ENCODE results near the gene TUBA4A. TPM values are rescaled to one million over a fixed set of nuclear protein-coding genes. Genes with fewer than 3 reads are reported as not detected.

TUBA4A gene
- total and polyA plus RNA-seq, 2 of the 8 experiments (the other 6 are each of a cell fraction or from before 2014, with no cell fraction given): 67.3 to 172 TPM

DNA sequence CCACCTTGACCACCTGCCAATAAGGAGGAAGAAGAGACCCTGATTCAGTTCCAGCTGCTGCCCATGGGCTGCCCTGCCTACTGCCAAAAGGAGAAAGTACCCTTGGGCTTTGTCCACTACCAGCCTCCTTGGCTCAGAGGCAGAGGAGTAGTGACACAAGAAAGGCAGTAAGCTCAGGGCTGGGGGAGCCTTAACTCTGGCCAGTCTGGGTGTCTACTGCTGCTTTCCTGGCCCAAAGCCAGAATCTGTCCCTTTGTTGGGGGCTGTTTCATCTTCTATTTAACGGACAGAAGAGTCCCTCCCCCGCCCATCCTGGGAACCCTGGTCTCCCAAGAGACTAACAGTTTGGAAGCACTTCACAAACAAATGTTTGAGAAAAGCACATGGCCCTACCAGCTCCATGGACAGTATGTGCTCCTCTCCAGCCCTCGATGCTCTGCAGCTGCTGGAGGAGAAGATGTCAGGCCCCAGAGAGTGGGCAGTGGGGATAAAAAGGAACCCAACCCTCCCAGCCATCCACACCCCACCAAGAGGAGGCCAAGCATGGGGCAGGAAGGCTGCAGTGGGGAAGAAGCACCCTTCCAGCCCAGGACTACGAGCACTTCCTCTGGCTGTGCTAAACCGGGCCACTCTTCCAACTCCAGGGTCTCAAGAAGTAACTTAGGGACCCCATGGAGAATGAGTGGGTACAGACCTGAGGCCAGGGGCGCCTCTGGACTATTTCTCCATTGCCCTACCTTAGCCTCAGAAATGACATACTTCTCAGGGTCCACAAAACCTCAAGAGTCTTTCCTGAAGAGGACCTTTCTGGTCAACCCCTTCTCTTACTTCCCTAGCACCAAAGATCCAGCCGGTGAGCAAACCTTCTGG is 25.4 kb downstream of the TUBA4A start:
- H3K14ac ChIP-seq (ENCODE audit: insufficient read length): no peak overlapping the region
- H4K91ac ChIP-seq (replicated peaks; ENCODE audit: insufficient read length, low read length): no peak overlapping the region
- no peak overlapping the region for H2AFZ ChIP-seq (ENCODE audit: low read length)
- H3K79me2 ChIP-seq (ENCODE audit: control insufficient read depth in 1 of 2, insufficient read depth in 2 of 2, low read length in 2 of 2): peaks cover 0 to 12% of the 10 kb centered on the region in 2 experiments; a peak in 2 of 4 replicates
- peaks cover 0 to 6% (median 3%) of the 10 kb centered on the region in 4 experiments; a peak in 5 of 7 replicates for H3K4me1 ChIP-seq (replicated peaks in 1 of 4; ENCODE audit: control insufficient read depth in 3 of 4, insufficient read depth in 4 of 4, low read length in 3 of 4)
- H2BK12ac ChIP-seq (ENCODE audit: low read depth, low read length): no peak overlapping the region
- no peak overlapping the region for H3K27ac ChIP-seq (ENCODE audit: low read depth, low read length)
- peak overlapping the region; percentile 32 for H3K4ac ChIP-seq (replicated peaks; ENCODE audit: insufficient read length, low read depth, low read length)
- H3K4me2 ChIP-seq (ENCODE audit: insufficient read depth in 1 of 2, low read depth in 2 of 2, low read length in 2 of 2): peak overlapping the region; percentile 85 to 91
- H4K8ac ChIP-seq (ENCODE audit: extremely low read depth, insufficient read depth, low read length): no peak overlapping the region
- H3K9me3 ChIP-seq (ENCODE audit: insufficient read depth in 2 of 2, low read depth in 1 of 2, low read length in 1 of 2): no peaks in the 10 kb centered on the region
- peak overlapping the region in 3 of 4 experiments; percentile 18 to 68 (median 67); a peak in 5 of 7 replicates for H3K9ac ChIP-seq (replicated peaks in 1 of 4; ENCODE audit: extremely low read depth in 1 of 4, low read depth in 3 of 4, low read length in 3 of 4)
- H3K23ac ChIP-seq (ENCODE audit: insufficient read length): no peak overlapping the region
- CTCF ChIA-PET (ENCODE audit: partially characterized antibody): interaction anchor here (0.7 to 4.9 kb wide), 6 partner anchors 9 to 70 kb away, joined by 3 to 23 read pairs (median 4); partner anchors contain the start of genes GLB1L and STK16
- 72% methylated on average over 6 of the region's 7 CpGs; no CpG with 5 or more reads in 1 of the 2 experiments for WGBS, 2 experiments (ENCODE audit: extremely low coverage in 1 of 2, insufficient coverage in 1 of 2, insufficient read length in 1 of 2, insufficient replicate concordance in 2 of 2, low coverage in 1 of 2, low lambda C conversion rate in 2 of 2, missing lambda C conversion rate in 1 of 2)
- H3K18ac ChIP-seq (ENCODE audit: extremely low read depth, low read length): no peak overlapping the region
- POLR2A ChIA-PET (ENCODE audit: partially characterized antibody): interaction anchor here (0.6 to 14.0 kb wide), 13 partner anchors 9 to 103 kb away, joined by 3 to 190 read pairs (median 6); partner anchors contain the start of genes ABCB6, DNAJB2, GLB1L and STK16
- no peak overlapping the region for H2BK20ac ChIP-seq (ENCODE audit: low read length)
- no peak for DNase-seq (ENCODE audit: low read depth in 1 of 2, low spot score in 2 of 2)
- no peak overlapping the region for H4K5ac ChIP-seq (ENCODE audit: insufficient read length, low read depth, low read length)
- no peak overlapping the region for H2BK15ac ChIP-seq (ENCODE audit: low read length)
- H3K23me2 ChIP-seq (ENCODE audit: low read depth, low read length): peaks cover 7% of the 10 kb centered on the region; the same call in 1 of the 2 replicates
- no peak for FAIRE-seq
- H3K79me1 ChIP-seq (ENCODE audit: low read depth, low read length): no peaks in the 10 kb centered on the region; the same call in 1 of the 2 replicates
- H3K27me3 ChIP-seq (replicated peaks in 1 of 4; ENCODE audit: control insufficient read depth in 3 of 4, extremely low read depth in 1 of 4, insufficient read depth in 3 of 4, low read length in 3 of 4): no peaks in the 10 kb centered on the region; a peak in 1 of 7 replicates
- peak overlapping the region; percentile 52 for H3K56ac ChIP-seq (replicated peaks; ENCODE audit: insufficient read length, low read depth, low read length)
- no peak overlapping the region for H2AK5ac ChIP-seq (ENCODE audit: low read depth, low read length)
- H2BK5ac ChIP-seq (ENCODE audit: low read depth, low read length): no peak overlapping the region; the same call in 1 of the 2 replicates
- peak overlapping the region; percentile 82 to 97 (median 92) for H3K4me3 ChIP-seq (ENCODE audit: extremely low read depth in 1 of 4, insufficient read depth in 2 of 4, low read depth in 3 of 4, low read length in 4 of 4)
- H3K36me3 ChIP-seq (ENCODE audit: control insufficient read depth in 2 of 4, insufficient read depth in 4 of 4, low read length in 3 of 4): peaks cover 16 to 48% (median 36%) of the 10 kb centered on the region in 4 experiments
- no peak overlapping the region for H2BK120ac ChIP-seq (replicated peaks; ENCODE audit: low read depth, low read length)
- peaks cover 0 to 7% of the 10 kb centered on the region in 2 experiments for H4K20me1 ChIP-seq (replicated peaks in 1 of 2; ENCODE audit: control insufficient read depth in 1 of 2, insufficient read depth in 2 of 2, low read length in 2 of 2)
- no peak for TF ChIP-seq NANOG (IDR thresholded peaks at IDR 0.05; ENCODE audit: insufficient read depth, low read depth, low read length, poor library complexity, severe bottlenecking)
- no peak for TF ChIP-seq YY1 (IDR thresholded peaks at IDR 0.05; ENCODE audit: low read depth, low read length)
- no peak for TF ChIP-seq SP1 (IDR thresholded peaks at IDR 0.05; ENCODE audit: low read depth, low read length)
- no peak for TF ChIP-seq EGR1 (IDR thresholded peaks at IDR 0.05; ENCODE audit: borderline replicate concordance, low read depth, low read length)
- TF ChIP-seq SIRT6 (IDR thresholded peaks at IDR 0.05; ENCODE audit: low read length): no peak
- TF ChIP-seq SUZ12 (IDR thresholded peaks at IDR 0.05; ENCODE audit: low read length): no peak
- no peak for TF ChIP-seq KDM1A (IDR thresholded peaks at IDR 0.05; ENCODE audit: borderline replicate concordance, low read length)
- TF ChIP-seq, protein P1, sequence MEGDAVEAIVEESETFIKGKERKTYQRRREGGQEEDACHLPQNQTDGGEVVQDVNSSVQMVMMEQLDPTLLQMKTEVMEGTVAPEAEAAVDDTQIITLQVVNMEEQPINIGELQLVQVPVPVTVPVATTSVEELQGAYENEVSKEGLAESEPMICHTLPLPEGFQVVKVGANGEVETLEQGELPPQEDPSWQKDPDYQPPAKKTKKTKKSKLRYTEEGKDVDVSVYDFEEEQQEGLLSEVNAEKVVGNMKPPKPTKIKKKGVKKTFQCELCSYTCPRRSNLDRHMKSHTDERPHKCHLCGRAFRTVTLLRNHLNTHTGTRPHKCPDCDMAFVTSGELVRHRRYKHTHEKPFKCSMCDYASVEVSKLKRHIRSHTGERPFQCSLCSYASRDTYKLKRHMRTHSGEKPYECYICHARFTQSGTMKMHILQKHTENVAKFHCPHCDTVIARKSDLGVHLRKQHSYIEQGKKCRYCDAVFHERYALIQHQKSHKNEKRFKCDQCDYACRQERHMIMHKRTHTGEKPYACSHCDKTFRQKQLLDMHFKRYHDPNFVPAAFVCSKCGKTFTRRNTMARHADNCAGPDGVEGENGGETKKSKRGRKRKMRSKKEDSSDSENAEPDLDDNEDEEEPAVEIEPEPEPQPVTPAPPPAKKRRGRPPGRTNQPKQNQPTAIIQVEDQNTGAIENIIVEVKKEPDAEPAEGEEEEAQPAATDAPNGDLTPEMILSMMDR (IDR thresholded peaks at IDR 0.05; ENCODE audit: control extremely low read depth in 1 of 3, insufficient read depth in 1 of 3, low read depth in 1 of 3, low read length in 3 of 3): no peak

All from H1 (cell line).